Measurements from ENCODE around the gene RNU1-2. TPM values are rescaled to one million over a fixed set of nuclear protein-coding genes. Genes with fewer than 3 reads are reported as not detected.
"Not testable (repeated sequence)": the region's sequence is repeated elsewhere in the genome, so short reads cannot be mapped to it uniquely, and the experiment has no call there.

RNU1-2 gene
- total RNA-seq, 1 experiment from 2014 or later, result under 0.01 TPM

GRCh38 chr1:16925635-16926490, 30.1 kb downstream of the RNU1-2 start:
- DNase-seq (ENCODE audit: low spot score), result no peak

DNA sequence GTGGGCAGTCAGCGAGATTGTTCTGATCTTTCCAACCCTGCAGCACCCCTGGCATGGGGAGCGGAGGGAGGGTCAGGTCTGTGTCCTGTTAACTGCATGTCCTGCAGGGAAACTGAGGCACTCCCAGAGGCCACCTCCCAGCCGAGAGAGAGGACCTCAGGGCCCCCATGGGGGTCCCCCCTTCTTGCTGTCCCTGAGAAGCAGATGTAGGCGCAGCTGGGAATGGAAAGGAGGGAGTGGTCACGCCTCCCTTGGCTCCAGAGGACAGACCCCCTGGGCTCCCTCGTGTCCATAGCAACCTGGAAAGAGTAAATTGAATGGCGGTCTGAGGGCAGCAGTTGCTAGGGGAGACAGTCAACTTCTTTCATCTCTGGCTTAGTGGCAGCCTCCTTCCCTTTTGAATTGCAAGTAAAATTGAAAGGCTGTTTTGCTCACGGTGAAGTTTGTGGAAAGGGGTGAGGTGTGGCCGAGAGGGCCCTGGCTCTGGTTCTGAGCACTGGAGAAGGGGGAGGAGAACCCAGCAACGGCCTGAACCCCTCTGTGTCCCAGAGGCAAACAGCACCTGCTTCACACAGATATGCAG, 30.8 kb downstream of the RNU1-2 start:
- no peak for DNase-seq (ENCODE audit: low spot score)

- DNase-seq (ENCODE audit: low spot score), result no peak
Observed at GRCh38 chr1:16927256-16927655, 31.5 kb downstream of the RNU1-2 start.

- DNase-seq (ENCODE audit: low spot score), result no peak
Observed at GRCh38 chr1:16927711-16928485, 32.1 kb downstream of the RNU1-2 start.

DNA sequence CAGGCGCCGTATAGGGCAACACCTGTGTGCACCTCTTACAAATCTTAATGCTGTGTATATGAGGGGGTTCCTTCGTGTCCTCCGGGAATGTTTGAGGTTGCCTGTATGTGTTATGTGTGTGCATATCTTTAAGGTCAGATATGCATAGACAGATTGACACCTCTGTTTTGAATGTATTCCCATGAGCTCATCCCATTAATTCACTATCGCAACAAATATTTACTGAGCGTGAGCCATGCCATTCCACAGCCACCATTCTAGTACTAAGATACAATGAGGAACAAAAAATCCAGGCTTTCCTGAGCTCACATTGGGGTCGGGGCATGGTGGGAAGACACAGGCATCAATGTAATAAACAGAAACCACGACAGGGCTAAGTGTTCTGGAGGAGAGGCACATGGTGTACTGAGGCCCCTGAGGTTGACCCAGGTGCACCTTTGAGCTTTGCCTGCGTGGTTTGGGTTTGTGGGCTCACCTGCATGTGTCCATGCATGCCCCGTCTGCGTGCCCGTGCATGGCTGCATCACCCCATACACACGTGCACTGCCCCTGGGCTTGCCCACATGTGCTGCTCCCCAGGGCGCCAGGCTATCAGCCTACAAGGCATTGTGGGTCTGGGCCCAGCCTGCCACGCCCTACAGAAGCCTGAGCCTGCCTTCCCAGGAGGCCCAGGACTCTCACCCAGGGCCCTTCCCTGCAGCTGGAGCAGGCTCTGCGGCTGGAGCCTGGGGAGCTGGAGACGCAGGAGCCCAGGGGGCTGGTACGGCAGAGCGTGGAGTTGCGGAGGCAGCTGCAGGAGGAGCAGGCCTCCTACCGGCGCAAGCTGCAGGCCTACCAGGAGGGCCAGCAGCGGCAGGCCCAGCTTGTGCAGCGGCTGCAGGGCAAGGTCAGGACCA, 33.6 kb downstream of the RNU1-2 start:
- DNase-seq (ENCODE audit: low spot score), result not testable (repeated sequence)

- DNase-seq (ENCODE audit: low spot score), result not testable (repeated sequence)
Observed at GRCh38 chr1:16931206-16931934, 35.6 kb downstream of the RNU1-2 start.

GRCh38 chr1:16933945-16934344, 38.2 kb downstream of the RNU1-2 start:
- not testable (repeated sequence) for DNase-seq (ENCODE audit: low spot score)

- not testable (repeated sequence) for DNase-seq (ENCODE audit: low spot score)
Observed at GRCh38 chr1:16936580-16936979, 40.8 kb downstream of the RNU1-2 start.

GRCh38 chr1:16938351-16939321, 42.9 kb downstream of the RNU1-2 start:
- DNase-seq (ENCODE audit: low spot score), result no peak

DNA sequence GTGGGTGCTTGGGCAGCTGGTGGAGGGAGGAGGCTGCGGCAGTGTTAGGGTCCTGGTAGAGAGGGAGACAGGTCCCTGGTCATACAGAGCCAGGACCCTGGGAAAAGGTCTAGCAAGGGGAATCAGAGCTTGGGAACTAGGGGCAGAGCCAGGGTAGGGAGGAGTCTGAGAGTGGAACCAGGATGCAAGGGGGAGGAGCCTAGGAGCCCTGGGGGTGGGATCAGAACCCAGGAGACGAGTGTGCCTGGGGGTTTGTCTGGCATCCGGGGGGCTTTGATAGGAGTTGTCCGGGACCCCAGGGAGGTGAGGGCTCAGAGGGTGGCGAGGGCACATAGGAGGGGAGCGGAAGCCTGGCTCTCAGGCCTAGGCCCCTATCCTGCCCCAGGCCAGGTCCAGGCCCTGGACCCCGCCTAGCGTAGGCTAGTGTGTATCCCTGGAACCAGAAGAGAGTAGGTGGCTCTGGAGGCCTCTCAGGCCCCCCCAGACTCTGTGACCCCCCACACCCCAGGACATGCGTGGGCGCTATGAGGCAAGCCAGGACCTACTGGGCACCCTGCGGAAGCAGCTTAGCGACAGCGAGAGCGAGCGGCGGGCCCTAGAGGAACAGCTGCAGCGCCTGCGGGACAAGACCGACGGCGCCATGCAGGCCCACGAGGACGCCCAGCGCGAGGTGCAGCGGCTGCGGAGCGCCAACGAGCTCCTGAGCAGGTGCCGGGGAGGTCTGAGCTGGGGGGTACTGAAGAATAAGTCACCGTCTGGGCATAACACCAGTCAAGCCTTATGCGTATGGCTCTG, 43.8 kb downstream of the RNU1-2 start:
- not testable (repeated sequence) for DNase-seq (ENCODE audit: low spot score)

DNA sequence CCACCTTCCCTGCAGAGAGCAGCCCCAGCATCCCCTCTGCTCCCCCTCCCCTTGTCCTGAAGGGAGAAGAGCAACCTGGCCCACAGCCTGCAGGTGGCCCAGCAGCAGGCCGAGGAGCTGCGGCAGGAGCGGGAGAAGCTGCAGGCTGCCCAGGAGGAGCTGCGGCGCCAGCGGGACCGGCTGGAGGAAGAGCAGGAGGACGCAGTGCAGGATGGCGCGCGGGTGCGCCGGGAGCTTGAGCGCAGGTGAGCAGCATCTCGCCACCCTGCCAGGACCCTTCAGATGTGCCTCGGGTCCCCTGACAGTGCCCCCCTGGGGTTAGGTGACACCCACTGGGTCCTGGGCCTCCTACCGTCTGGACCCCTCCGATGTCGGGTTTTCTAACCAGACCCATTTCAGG, 48.3 kb downstream of the RNU1-2 start:
- DNase-seq (ENCODE audit: low spot score), result no peak

GRCh38 chr1:16945512-16945911, 49.7 kb downstream of the RNU1-2 start:
- not testable (repeated sequence) for DNase-seq (ENCODE audit: low spot score)

Small RNAs within 50 kb of the gene (small RNA-seq; reads per million reads assigned to genes)
- gene MIR3675 (not detected), gene RNU1-2 (not detected), gene RNU1-5P (not detected)

Other genes with a start within 250 kb of the RNU1-2 start
- gene RNU1-3, start 229.0 kb upstream of the RNU1-2 start, total RNA-seq (2014; rRNA removed; shearing (Covaris generic)), result under 0.01 TPM in 2 replicates
- gene RNU1-4, start 155.5 kb upstream of the RNU1-2 start, total RNA-seq (2014; rRNA removed; shearing (Covaris generic)), result under 0.01 TPM in 2 replicates
- gene CROCC, start 26.0 kb downstream of the RNU1-2 start, total RNA-seq (2014; rRNA removed; shearing (Covaris generic)), result 12.0 and 13.2 TPM in 2 replicates
- 0.08 and 0.33 TPM in 2 replicates for gene MFAP2, start 84.6 kb downstream of the RNU1-2 start, total RNA-seq (2014; rRNA removed; shearing (Covaris generic))
- 82.3 and 114 TPM in 2 replicates for gene ATP13A2, start 115.9 kb downstream of the RNU1-2 start, total RNA-seq (2014; rRNA removed; shearing (Covaris generic))
- gene SDHB, start 158.1 kb downstream of the RNU1-2 start, total RNA-seq (2014; rRNA removed; shearing (Covaris generic)), result 145 and 157 TPM in 2 replicates
- gene PADI2, start 223.5 kb downstream of the RNU1-2 start, total RNA-seq (2014; rRNA removed; shearing (Covaris generic)), result 3.4 and 3.8 TPM in 2 replicates